Hindlimb muscle (tissue), 1 donor: ENCODE results near the gene NLRX1. TPM values are rescaled to one million over a fixed set of nuclear protein-coding genes. Genes with fewer than 3 reads are reported as not detected.
"Not testable (repeated sequence)": the region's sequence is repeated elsewhere in the genome, so short reads cannot be mapped to it uniquely, and the experiment has no call there.

ENCODE experiments used
- DNase-seq: peaks from one replicate; pipeline ENCODE4 v3.0.0-alpha.2; 2013
- polyA plus RNA-seq: library from polyadenylated mRNA; unstranded; fragments of 120-200 nt; gene quantifications from one replicate; pipeline ENCODE4 v1.2.1, GENCODE V29; 2013; ENCODE audit not compliant: insufficient read length

NLRX1 gene
- polyA plus RNA-seq = 14.6 TPM

GRCh38 chr11:119168471-119169281 is at the start of gene NLRX1:
Gene NLRX1 (plus strand): TSS chr11:119168725. CDS start chr11:119171404, 2,679 bp downstream.
- peak; percentile 82 for DNase-seq

- DNase-seq = no peak
Measured at GRCh38 chr11:119118946-119119345, 49.6 kb upstream of the NLRX1 start.

GRCh38 chr11:119120639-119121007 is 47.9 kb upstream of the NLRX1 start:
- DNase-seq = no peak

- peak; percentile 99 for DNase-seq
Measured at GRCh38 chr11:119121008-119121810, 47.3 kb upstream of the NLRX1 start, which contains the start of gene HINFP. Gene HINFP (plus strand): TSS chr11:119121580. CDS start chr11:119126945, 5,365 bp downstream.

GRCh38 chr11:119121811-119122124 is 46.8 kb upstream of the NLRX1 start:
- DNase-seq = no peak

- DNase-seq = no peak
Measured at GRCh38 chr11:119125821-119126220, 42.7 kb upstream of the NLRX1 start.

- DNase-seq = no peak
Measured at GRCh38 chr11:119126675-119127268, 41.8 kb upstream of the NLRX1 start.

- DNase-seq = no peak
Measured at GRCh38 chr11:119130662-119131061, 37.9 kb upstream of the NLRX1 start.

GRCh38 chr11:119134389-119134978 is 34.0 kb upstream of the NLRX1 start:
- no peak for DNase-seq

GRCh38 chr11:119139276-119139675 is 29.2 kb upstream of the NLRX1 start:
- DNase-seq = not testable (repeated sequence)

- DNase-seq = peak; percentile 46
Measured at GRCh38 chr11:119144825-119145486, 23.6 kb upstream of the NLRX1 start.

- no peak for DNase-seq
Measured at GRCh38 chr11:119145551-119145950, 23.0 kb upstream of the NLRX1 start.

- no peak for DNase-seq
Measured at GRCh38 chr11:119147604-119148333, 20.8 kb upstream of the NLRX1 start.

- no peak for DNase-seq
Measured at GRCh38 chr11:119148720-119149017, 19.9 kb upstream of the NLRX1 start.

- no peak for DNase-seq
Measured at GRCh38 chr11:119149018-119149785, 19.3 kb upstream of the NLRX1 start, which contains the start of gene ABCG4. Gene ABCG4 (plus strand): TSS chr11:119149052. CDS start chr11:119149966, 914 bp downstream.

GRCh38 chr11:119149786-119150275 is 18.7 kb upstream of the NLRX1 start:
- DNase-seq = no peak

- no peak for DNase-seq
Measured at GRCh38 chr11:119152043-119152442, 16.5 kb upstream of the NLRX1 start.

- DNase-seq = no peak
Measured at GRCh38 chr11:119152604-119153003, 15.9 kb upstream of the NLRX1 start.

GRCh38 chr11:119153049-119153818 is 15.3 kb upstream of the NLRX1 start:
- no peak for DNase-seq

GRCh38 chr11:119154178-119154577 is 14.3 kb upstream of the NLRX1 start:
- DNase-seq = no peak
